Measurements from ENCODE around the gene PLGRKT. TPM values are rescaled to one million over a fixed set of nuclear protein-coding genes. Genes with fewer than 3 reads are reported as not detected.

PLGRKT gene
- total RNA-seq, 1 experiment from 2014 or later, result 5.0 TPM

- Histone ChIP-seq H3K4me1 (no peaks in the 10 kb centered on the region), H3K27me3 (replicated peaks; ENCODE audit: control insufficient read depth, insufficient read depth, low read length) (no peaks in the 10 kb centered on the region), H3K36me3 (ENCODE audit: control insufficient read depth, insufficient read depth, low read length) (no peaks in the 10 kb centered on the region), H3K4me3 (ENCODE audit: low read depth, low read length) (no peak overlapping the region), H3K9me3 (no peaks in the 10 kb centered on the region)
- Mint-ChIP-seq H3K27ac (ENCODE audit: unreplicated experiment) (no peak overlapping the region), H3K36me3 (ENCODE audit: insufficient read depth, unreplicated experiment) (no peaks in the 10 kb centered on the region), H3K4me3 (ENCODE audit: unreplicated experiment) (no peak overlapping the region), H3K27me3 (ENCODE audit: insufficient read depth, unreplicated experiment) (peaks cover 7% of the 10 kb centered on the region), H3K9me3 (ENCODE audit: unreplicated experiment) (no peaks in the 10 kb centered on the region), H3K4me1 (ENCODE audit: low read depth, unreplicated experiment) (no peaks in the 10 kb centered on the region)
- no TSS peak for BruUV-seq (replicated peaks)
- DNase-seq, result no peak
- POLR2A ChIA-PET, result no interaction called here
- TF ChIP-seq CTCF (IDR thresholded peaks at IDR 0.05; ENCODE audit: insufficient read depth in 1 of 2, low read depth in 1 of 2, low read length in 1 of 2, severe bottlenecking in 1 of 2, unreplicated experiment in 1 of 2), result no peak
- CTCF ChIA-PET, result no interaction called here
- intact Hi-C loops (cut with micrococcal nuclease; ENCODE audit: unreplicated experiment), result no loop called here
These were observed 22.4 kb upstream of the PLGRKT start for GRCh38 chr9:5460157-5460556.

DNA sequence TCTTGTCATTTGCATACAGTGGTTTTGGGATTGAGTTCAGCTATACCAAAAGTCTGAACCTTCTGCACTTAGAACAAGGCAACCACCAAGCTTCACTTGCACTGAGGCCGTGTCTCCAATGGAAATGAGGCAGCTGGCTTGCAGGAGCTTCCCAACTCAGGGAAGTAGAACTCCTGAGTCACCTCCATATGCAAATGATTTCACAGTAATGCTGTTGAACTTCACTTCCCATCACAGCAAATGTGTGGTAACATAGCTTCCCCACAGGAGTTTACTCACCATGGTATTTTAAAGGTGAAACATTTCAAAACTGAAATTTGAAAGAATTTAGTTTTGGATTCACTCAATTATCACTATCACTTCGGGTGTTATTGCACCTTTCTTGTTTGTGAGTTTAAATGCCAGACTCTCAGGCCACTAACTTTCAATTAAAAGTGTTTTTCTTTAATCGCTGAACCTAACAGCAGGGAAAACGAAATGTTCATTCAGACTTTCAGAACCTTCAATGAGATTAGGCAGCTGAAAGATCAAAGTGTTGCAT is 21.6 kb upstream of the PLGRKT start:
- no peak for DNase-seq
- ChIA-PET POLR2A (no interaction called here), CTCF (no interaction called here)
- Histone ChIP-seq H3K4me3 (ENCODE audit: low read depth, low read length) (no peak overlapping the region), H3K36me3 (ENCODE audit: control insufficient read depth, insufficient read depth, low read length) (no peaks in the 10 kb centered on the region), H3K9me3 (no peaks in the 10 kb centered on the region), H3K4me1 (no peaks in the 10 kb centered on the region), H3K27me3 (replicated peaks; ENCODE audit: control insufficient read depth, insufficient read depth, low read length) (no peaks in the 10 kb centered on the region)
- no peaks in the 10 kb centered on the region for H3K36me3 Mint-ChIP-seq (ENCODE audit: insufficient read depth, unreplicated experiment)
- no peak overlapping the region for H3K4me3 Mint-ChIP-seq (ENCODE audit: unreplicated experiment)
- intact Hi-C loops (cut with micrococcal nuclease; ENCODE audit: unreplicated experiment), result no loop called here
- no TSS peak for BruUV-seq (replicated peaks)
- no peaks in the 10 kb centered on the region for H3K9me3 Mint-ChIP-seq (ENCODE audit: unreplicated experiment)
- peaks cover 6% of the 10 kb centered on the region for H3K27me3 Mint-ChIP-seq (ENCODE audit: insufficient read depth, unreplicated experiment)
- no peaks in the 10 kb centered on the region for H3K4me1 Mint-ChIP-seq (ENCODE audit: low read depth, unreplicated experiment)
- no peak for TF ChIP-seq CTCF (IDR thresholded peaks at IDR 0.05; ENCODE audit: insufficient read depth in 1 of 2, low read depth in 1 of 2, low read length in 1 of 2, severe bottlenecking in 1 of 2, unreplicated experiment in 1 of 2)
- no peak overlapping the region for H3K27ac Mint-ChIP-seq (ENCODE audit: unreplicated experiment)

GRCh38 chr9:5455181-5455580 is 17.5 kb upstream of the PLGRKT start:
- CTCF ChIA-PET, result no interaction called here
- intact Hi-C loops (cut with micrococcal nuclease; ENCODE audit: unreplicated experiment), result no loop called here
- no peak for DNase-seq
- H3K4me1 ChIP-seq, result no peaks in the 10 kb centered on the region
- BruUV-seq (replicated peaks), result no TSS peak
- H3K36me3 ChIP-seq (ENCODE audit: control insufficient read depth, insufficient read depth, low read length), result no peaks in the 10 kb centered on the region
- POLR2A ChIA-PET, result no interaction called here
- Mint-ChIP-seq H3K9me3 (ENCODE audit: unreplicated experiment) (no peaks in the 10 kb centered on the region), H3K27me3 (ENCODE audit: insufficient read depth, unreplicated experiment) (peaks cover 4% of the 10 kb centered on the region), H3K36me3 (ENCODE audit: insufficient read depth, unreplicated experiment) (peaks cover 4% of the 10 kb centered on the region), H3K27ac (ENCODE audit: unreplicated experiment) (no peak overlapping the region), H3K4me3 (ENCODE audit: unreplicated experiment) (no peak overlapping the region), H3K4me1 (ENCODE audit: low read depth, unreplicated experiment) (no peaks in the 10 kb centered on the region)
- TF ChIP-seq CTCF (IDR thresholded peaks at IDR 0.05; ENCODE audit: insufficient read depth in 1 of 2, low read depth in 1 of 2, low read length in 1 of 2, severe bottlenecking in 1 of 2, unreplicated experiment in 1 of 2), result no peak
- no peaks in the 10 kb centered on the region for H3K9me3 ChIP-seq
- H3K4me3 ChIP-seq (ENCODE audit: low read depth, low read length), result no peak overlapping the region
- H3K27me3 ChIP-seq (replicated peaks; ENCODE audit: control insufficient read depth, insufficient read depth, low read length), result no peaks in the 10 kb centered on the region
